Measurements from ENCODE around the gene PPP1R27. TPM values are rescaled to one million over a fixed set of nuclear protein-coding genes. Genes with fewer than 3 reads are reported as not detected.

The PPP1R27 gene
- total RNA-seq, 1 donor from 2014 or later = not detected

DNA sequence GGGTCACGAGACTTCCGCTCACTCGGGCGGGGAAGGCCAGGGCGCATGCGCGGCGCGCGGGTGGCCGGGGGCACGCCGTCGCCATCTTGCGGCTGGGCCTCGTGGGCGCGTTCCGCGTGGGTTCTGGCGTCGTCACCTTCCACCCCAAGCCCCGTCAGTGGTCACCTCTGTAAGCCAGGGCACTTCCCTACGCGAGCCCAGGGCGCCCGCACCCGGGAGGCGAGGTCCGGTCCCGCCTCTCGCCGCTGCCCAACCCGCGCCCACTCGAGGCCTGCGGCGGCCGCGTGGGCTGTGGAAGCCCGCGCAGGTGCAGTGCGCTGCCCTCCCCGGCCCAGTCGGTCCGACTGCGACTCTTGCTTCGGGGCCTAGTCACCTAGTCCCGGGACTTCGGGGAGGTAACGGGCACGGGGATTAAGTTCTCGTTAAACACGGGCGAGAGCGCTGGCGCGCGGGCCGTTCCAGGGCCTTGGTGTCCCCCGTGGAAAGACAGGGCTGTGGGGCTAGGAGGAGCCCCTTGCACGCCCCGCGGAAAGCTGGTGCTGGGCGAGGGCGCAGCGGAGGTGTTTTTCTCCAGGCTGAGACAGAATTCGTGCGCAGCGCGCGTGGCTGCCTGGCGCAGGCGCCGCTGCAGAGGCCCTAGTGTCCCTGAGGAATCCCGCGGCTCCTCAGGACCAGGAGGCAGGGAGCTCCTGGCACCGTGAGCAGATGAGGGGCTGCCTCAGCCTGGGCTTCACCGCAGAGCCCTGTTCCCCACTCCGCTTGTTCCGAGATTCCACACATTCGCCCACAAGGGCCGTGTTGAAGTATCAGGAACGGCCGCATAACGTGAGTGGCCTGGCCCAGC, 36.8 kb upstream of the PPP1R27 start:
- Histone ChIP-seq H3K36me3 (ENCODE audit: control insufficient read depth, insufficient read depth, low read length) (peaks cover 18% of the 10 kb centered on the region), H3K4me3 (ENCODE audit: low read depth, low read length) (peak overlapping the region; percentile 68), H3K27me3 (ENCODE audit: control insufficient read depth, insufficient read depth, low read length) (no peaks in the 10 kb centered on the region)
- TF ChIP-seq, protein P1, sequence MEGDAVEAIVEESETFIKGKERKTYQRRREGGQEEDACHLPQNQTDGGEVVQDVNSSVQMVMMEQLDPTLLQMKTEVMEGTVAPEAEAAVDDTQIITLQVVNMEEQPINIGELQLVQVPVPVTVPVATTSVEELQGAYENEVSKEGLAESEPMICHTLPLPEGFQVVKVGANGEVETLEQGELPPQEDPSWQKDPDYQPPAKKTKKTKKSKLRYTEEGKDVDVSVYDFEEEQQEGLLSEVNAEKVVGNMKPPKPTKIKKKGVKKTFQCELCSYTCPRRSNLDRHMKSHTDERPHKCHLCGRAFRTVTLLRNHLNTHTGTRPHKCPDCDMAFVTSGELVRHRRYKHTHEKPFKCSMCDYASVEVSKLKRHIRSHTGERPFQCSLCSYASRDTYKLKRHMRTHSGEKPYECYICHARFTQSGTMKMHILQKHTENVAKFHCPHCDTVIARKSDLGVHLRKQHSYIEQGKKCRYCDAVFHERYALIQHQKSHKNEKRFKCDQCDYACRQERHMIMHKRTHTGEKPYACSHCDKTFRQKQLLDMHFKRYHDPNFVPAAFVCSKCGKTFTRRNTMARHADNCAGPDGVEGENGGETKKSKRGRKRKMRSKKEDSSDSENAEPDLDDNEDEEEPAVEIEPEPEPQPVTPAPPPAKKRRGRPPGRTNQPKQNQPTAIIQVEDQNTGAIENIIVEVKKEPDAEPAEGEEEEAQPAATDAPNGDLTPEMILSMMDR (IDR thresholded peaks at IDR 0.05; ENCODE audit: insufficient read depth, low read length, severe bottlenecking) = peak; percentile 45
- FAIRE-seq (no peak), DNase-seq (ENCODE audit: low read depth) (peak; percentile 60)

DNA sequence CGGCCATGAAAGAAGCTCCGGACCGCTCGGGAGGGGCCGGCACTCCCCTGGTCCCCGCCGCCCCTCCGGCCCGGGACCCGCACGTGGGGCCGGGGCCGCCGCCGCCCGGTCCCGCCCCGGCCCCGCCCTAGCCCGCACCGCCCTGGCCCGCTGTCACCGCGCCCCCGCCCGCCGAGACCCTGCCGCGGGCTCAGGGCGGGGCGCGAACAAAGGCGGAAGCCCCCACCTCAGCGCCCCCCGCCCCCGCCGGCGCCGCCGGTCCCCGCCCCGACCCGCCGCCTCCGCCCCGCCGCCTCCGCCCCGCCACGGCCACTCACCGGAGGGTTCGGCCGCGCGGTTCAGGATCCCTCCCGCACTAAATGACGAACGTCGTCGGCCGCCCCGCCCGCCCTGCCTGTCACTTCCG, 36.1 kb upstream of the PPP1R27 start, which contains the start of gene ARHGDIA:
ARHGDIA (minus strand) TSS at position 357 of the 406 bp plus-strand sequence. CDS start 1,407 bp downstream, outside the sequence.
- FAIRE-seq (no peak), DNase-seq (ENCODE audit: low read depth) (no peak)
- TF ChIP-seq, protein P1 (IDR thresholded peaks at IDR 0.05; ENCODE audit: insufficient read depth, low read length, severe bottlenecking) = no peak
- H3K4me3 ChIP-seq (ENCODE audit: low read depth, low read length) = peak within 1 kb of the TSS; percentile 68
- no peaks in the 10 kb centered on the region for H3K27me3 ChIP-seq (ENCODE audit: control insufficient read depth, insufficient read depth, low read length)
- peaks cover 20% of the 10 kb centered on the region for H3K36me3 ChIP-seq (ENCODE audit: control insufficient read depth, insufficient read depth, low read length)

DNA sequence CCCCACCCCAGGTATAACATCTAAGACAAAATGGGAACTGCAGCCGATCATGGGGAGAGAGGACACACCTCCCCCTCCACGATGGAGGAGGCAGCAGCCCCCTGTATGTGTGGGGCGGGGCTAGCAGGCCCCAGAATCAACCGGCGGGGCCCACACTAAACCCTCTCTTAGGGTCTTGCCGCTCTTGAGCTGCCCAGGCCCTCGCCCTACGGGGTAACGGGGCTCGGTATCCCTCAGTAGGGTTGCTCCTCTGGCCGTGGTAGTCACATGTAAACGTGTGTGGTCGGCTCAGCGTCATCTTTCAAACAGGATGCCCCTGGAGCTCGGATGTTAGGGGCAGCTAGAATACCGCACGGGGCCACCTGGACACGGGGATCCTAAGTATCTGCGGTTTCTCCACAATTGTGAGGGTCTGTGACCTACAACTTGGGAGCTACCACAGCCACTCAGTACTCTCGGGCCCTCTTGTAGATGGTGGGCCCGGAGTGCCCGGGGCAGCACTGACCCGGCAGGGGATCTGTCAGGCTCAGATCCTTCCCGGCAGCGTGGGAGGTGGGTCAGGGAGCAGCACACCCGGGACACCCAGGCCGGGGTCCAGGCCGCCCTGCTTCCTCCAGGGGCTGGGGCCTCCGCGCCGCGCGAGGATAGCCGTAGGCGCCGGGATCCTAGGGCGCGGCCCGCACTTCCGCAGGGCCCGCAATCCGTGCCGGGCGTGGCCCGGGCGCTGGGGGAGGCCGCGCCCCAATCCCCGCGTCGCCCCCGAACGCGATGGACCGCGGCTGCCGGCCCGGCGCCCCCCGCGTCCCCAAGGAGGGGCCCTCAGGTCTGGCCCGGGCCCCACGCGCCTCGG, 35.5 kb upstream of the PPP1R27 start:
- H3K36me3 ChIP-seq (ENCODE audit: control insufficient read depth, insufficient read depth, low read length) = peaks cover 26% of the 10 kb centered on the region
- DNase-seq (ENCODE audit: low read depth) (no peak), FAIRE-seq (no peak)
- H3K4me3 ChIP-seq (ENCODE audit: low read depth, low read length) = peak overlapping the region; percentile 68
- TF ChIP-seq, protein P1 (IDR thresholded peaks at IDR 0.05; ENCODE audit: insufficient read depth, low read length, severe bottlenecking) = no peak
- no peaks in the 10 kb centered on the region for H3K27me3 ChIP-seq (ENCODE audit: control insufficient read depth, insufficient read depth, low read length)

DNA sequence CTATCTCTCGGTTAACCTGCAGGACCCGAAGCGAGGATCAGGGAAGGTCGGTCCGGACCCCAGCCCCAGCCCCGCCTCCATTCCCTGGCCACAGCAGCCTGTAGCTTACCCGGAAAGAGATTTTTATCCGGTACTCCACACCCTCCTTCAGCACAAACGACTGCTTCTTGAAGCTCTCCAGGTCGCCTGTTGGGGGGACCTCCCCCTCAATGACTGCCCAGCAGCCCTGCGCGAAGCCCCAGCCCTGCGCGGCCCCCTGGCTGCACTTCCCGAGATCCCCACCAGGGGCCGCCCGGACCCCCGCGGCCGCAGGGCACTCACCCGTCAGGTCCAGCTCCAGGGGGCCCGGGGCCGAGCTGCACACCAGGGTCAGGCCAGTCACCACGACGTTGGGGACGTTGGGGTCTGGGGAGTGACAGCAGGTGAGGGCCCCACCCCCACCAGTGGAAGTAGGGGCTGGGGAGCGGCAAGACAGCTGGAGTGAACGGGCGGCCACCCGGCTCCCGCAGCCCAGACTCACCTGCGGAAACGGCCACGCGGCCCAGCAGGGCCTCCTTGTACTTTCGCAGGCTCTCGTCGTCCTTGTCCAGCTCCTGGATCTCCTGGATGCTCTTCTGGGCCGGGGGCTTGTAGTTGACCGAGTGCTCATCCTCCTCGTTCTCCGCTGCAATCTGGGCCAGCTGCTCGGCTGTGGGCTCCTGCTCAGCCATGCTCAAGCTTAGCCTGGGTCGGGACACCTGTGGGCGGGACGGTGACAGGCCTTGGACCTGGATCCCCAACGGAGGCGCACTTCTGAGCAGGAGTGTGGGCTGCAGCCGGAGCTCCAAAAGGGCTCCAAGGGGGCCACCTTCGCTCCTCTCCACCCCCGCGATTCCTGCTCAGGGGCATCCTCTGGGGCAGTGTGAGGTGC, 34.6 kb upstream of the PPP1R27 start:
- Histone ChIP-seq H3K27me3 (ENCODE audit: control insufficient read depth, insufficient read depth, low read length) (no peaks in the 10 kb centered on the region), H3K4me3 (ENCODE audit: low read depth, low read length) (peak overlapping the region; percentile 68), H3K36me3 (ENCODE audit: control insufficient read depth, insufficient read depth, low read length) (peaks cover 28% of the 10 kb centered on the region)
- FAIRE-seq = no peak
- TF ChIP-seq, protein P1 (IDR thresholded peaks at IDR 0.05; ENCODE audit: insufficient read depth, low read length, severe bottlenecking) = peak; percentile 75
- no peak for DNase-seq (ENCODE audit: low read depth)

DNA sequence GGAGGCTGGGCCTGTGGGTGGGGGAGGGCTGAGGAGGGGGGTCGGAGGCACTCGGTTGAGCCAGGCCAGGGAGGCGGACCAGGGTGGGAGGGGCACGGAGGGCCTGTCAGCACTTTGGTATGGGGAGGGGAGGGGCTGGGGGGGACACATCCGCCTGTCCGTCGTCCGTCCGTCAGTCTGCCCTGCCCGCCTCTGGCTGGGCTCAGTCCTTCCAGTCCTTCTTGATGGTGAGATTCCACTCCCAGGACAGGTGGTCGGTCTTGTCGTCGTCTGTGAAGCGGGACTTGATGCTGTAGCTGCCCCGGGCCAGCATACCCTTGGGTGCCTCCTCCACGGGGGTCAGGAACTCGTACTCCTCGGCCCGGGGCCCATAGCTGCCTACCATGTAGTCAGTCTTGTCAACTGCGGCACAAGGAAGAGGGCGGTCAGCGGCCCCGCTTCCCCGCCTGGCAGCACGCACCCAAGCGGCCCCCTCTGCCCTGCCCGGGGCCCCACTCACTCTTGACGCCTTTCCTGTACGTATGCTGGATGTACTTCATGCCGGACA, 33.9 kb upstream of the PPP1R27 start:
- TF ChIP-seq, protein P1 (IDR thresholded peaks at IDR 0.05; ENCODE audit: insufficient read depth, low read length, severe bottlenecking) = no peak
- Histone ChIP-seq H3K4me3 (ENCODE audit: low read depth, low read length) (no peak overlapping the region), H3K27me3 (ENCODE audit: control insufficient read depth, insufficient read depth, low read length) (no peaks in the 10 kb centered on the region), H3K36me3 (ENCODE audit: control insufficient read depth, insufficient read depth, low read length) (peaks cover 30% of the 10 kb centered on the region)
- DNase-seq (ENCODE audit: low read depth) (peak; percentile 54), FAIRE-seq (no peak)

Measured in bronchial epithelial cell (primary cell).